Vagina (tissue), 2 donors: ENCODE measurements around the gene MPV17. TPM values are rescaled to one million over a fixed set of nuclear protein-coding genes. Genes with fewer than 3 reads are reported as not detected.
"Not testable (repeated sequence)": the region's sequence is repeated elsewhere in the genome, so short reads cannot be mapped to it uniquely, and the experiment has no call there.

Experiments used
- DNase-seq, 2 donors: peaks; one replicate each; pipeline ENCODE4 v3.0.0-alpha.2; 2017; ENCODE audit errors: extremely low spot score in 2 of 2
- H3K27ac ChIP-seq: fragments of 200-600 bp; sonication (generic); one replicate; pipeline ENCODE4 v1.5.1; 2019
- H3K27me3 ChIP-seq: fragments of 200-600 bp; sonication (generic); one replicate; pipeline ENCODE4 v1.5.1; 2019
- H3K36me3 ChIP-seq, 2 donors: fragments of 200-600 bp; sonication (generic); one replicate each; pipeline ENCODE4 v1.5.1; 2017 to 2019
- H3K4me1 ChIP-seq: fragments of 200-600 bp; sonication (generic); one replicate; pipeline ENCODE4 v1.5.1; 2019
- H3K4me3 ChIP-seq, 2 donors: fragments of 200-600 bp; sonication (generic); 1 replicate in 1 of 2; 2 replicates in 1 of 2; pipeline ENCODE4 v1.5.1; 2016 to 2019
- H3K9me3 ChIP-seq: fragments of 200-600 bp; sonication (generic); one replicate; pipeline ENCODE4 v1.5.1; 2019
- CTCF ChIP-seq, 3 experiments: fragments of 450-650 bp in 2 of 3; fragments of 200-600 bp in 1 of 3; sonication (generic) in 1 of 3; IDR thresholded peaks; one replicate each; pipeline ENCODE4 v1.5.1; 2017 to 2019; ENCODE audit warnings: antibody characterized with exemption in 3 of 3, mild to moderate bottlenecking in 2 of 3, moderate library complexity in 2 of 3
- POLR2A ChIP-seq, 2 donors: fragments of 450-650 bp; IDR thresholded peaks; one replicate each; pipeline ENCODE4 v1.6.1; 2017; ENCODE audit warnings: antibody characterized with exemption in 2 of 2, mild to moderate bottlenecking in 2 of 2, moderate library complexity in 2 of 2
- POLR2AphosphoS5 ChIP-seq, 2 donors: sonication (generic); formaldehyde crosslinking; IDR thresholded peaks; one replicate each; pipeline ENCODE4 v1.9.0; 2017; ENCODE audit warnings: antibody characterized with exemption in 2 of 2, mild to moderate bottlenecking in 2 of 2, low read depth in 1 of 2; ENCODE audit not compliant: insufficient read depth in 1 of 2
- intact Hi-C: fragments of 100-400 bp; cut with DNase I; formaldehyde crosslinking; loops from one replicate; pipeline ENCODE4 v1.15.1; 2023
- total RNA-seq: library from RNA; depleted of rRNA; stranded (reverse); fragments of >200 nt; gene quantifications from one replicate; pipeline ENCODE4 v1.2.3, GENCODE V29; 2016

The MPV17 gene
- total RNA-seq, 1 donor from 2014 or later, result 55.7 TPM

GRCh38 chr2:27270670-27271069 lies 52.2 kb downstream of the MPV17 start:
- Histone ChIP-seq H3K36me3 (no peaks in the 10 kb centered on the region), H3K27me3 (peaks cover 1% of the 10 kb centered on the region), H3K4me1 (no peaks in the 10 kb centered on the region), H3K4me3 (no peak overlapping the region), H3K9me3 (no peaks in the 10 kb centered on the region), H3K27ac (no peak overlapping the region)
- intact Hi-C loops, result no loop called here
- TF ChIP-seq CTCF (IDR thresholded peaks at IDR 0.05), result no peak
- no peak for TF ChIP-seq POLR2A (IDR thresholded peaks at IDR 0.05)
- TF ChIP-seq POLR2AphosphoS5 (IDR thresholded peaks at IDR 0.05; ENCODE audit: insufficient read depth in 1 of 2, low read depth in 1 of 2), result no peak
- no peak for DNase-seq

- Histone ChIP-seq H3K4me1 (peaks cover under 1% of the 10 kb centered on the region), H3K9me3 (no peaks in the 10 kb centered on the region), H3K4me3 (no peak overlapping the region), H3K27ac (no peak overlapping the region), H3K36me3 (no peaks in the 10 kb centered on the region), H3K27me3 (peaks cover 4% of the 10 kb centered on the region)
- TF ChIP-seq POLR2AphosphoS5 (IDR thresholded peaks at IDR 0.05; ENCODE audit: insufficient read depth in 1 of 2, low read depth in 1 of 2) (no peak), CTCF (IDR thresholded peaks at IDR 0.05) (no peak), POLR2A (IDR thresholded peaks at IDR 0.05) (no peak)
- intact Hi-C loops, result no loop called here
- DNase-seq, result no peak
These were observed 52.8 kb downstream of the MPV17 start for GRCh38 chr2:27270131-27270530.

- peaks cover 15% of the 10 kb centered on the region for H3K27me3 ChIP-seq
- DNase-seq, intact Hi-C loops: not testable (repeated sequence)
These were observed 54.6 kb downstream of the MPV17 start for GRCh38 chr2:27268296-27268695.

DNA sequence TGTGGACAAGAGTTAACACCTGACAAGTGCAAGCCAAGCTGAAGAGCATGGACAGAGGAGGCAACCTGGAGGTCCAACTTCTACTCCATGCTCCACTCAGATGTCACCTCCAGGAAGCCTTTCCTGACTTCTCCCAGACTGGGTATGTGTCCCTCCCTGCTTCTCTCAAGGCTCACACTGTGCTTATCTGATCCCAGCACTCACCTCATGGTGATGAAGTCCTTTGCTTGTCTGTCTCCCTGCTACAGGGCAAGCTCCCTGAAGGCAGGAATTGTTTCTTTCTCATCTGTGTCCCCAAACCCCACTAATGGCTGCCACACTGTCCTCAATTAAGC lies 57.4 kb downstream of the MPV17 start:
- peaks cover 31% of the 10 kb centered on the region for H3K4me1 ChIP-seq
- no peak overlapping the region for H3K4me3 ChIP-seq
- TF ChIP-seq CTCF (IDR thresholded peaks at IDR 0.05) (no peak), POLR2AphosphoS5 (IDR thresholded peaks at IDR 0.05; ENCODE audit: insufficient read depth in 1 of 2, low read depth in 1 of 2) (no peak), POLR2A (IDR thresholded peaks at IDR 0.05) (no peak)
- intact Hi-C loops, result no loop called here
- no peak for DNase-seq
- H3K9me3 ChIP-seq, result no peaks in the 10 kb centered on the region
- H3K36me3 ChIP-seq, result no peaks in the 10 kb centered on the region
- H3K27me3 ChIP-seq, result peaks cover 30% of the 10 kb centered on the region
- H3K27ac ChIP-seq, result no peak overlapping the region

More at GRCh38 chr2:27268296-27268695, 54.6 kb downstream of the MPV17 start:
- not testable (repeated sequence) for H3K9me3 ChIP-seq, H3K36me3 ChIP-seq, H3K27ac ChIP-seq, H3K4me3 ChIP-seq
- peaks cover 19% of the 10 kb centered on the region for H3K4me1 ChIP-seq

GRCh38 chr2:27264753-27265535 lies 58.0 kb downstream of the MPV17 start:
- Histone ChIP-seq H3K27ac (no peak overlapping the region), H3K9me3 (no peaks in the 10 kb centered on the region), H3K4me1 (peaks cover 31% of the 10 kb centered on the region), H3K4me3 (peak overlapping the region; percentile 24 to 33), H3K27me3 (peaks cover 30% of the 10 kb centered on the region), H3K36me3 (no peaks in the 10 kb centered on the region)
- no peak for TF ChIP-seq CTCF (IDR thresholded peaks at IDR 0.05)
- no peak for TF ChIP-seq POLR2AphosphoS5 (IDR thresholded peaks at IDR 0.05; ENCODE audit: insufficient read depth in 1 of 2, low read depth in 1 of 2)
- TF ChIP-seq POLR2A (IDR thresholded peaks at IDR 0.05), result no peak
- intact Hi-C loops, result no loop called here
- no peak for DNase-seq
